GM12878 (cell line): ENCODE results near the gene ANKRD65. TPM values are rescaled to one million over a fixed set of nuclear protein-coding genes. Genes with fewer than 3 reads are reported as not detected.

Experiments
- ATAC-seq: fragments of 200-7000 bp; cut with Tn5 transposase; 3 replicates; pipeline ENCODE4 v1.9.1; 2020; ENCODE audit warnings: mild to moderate bottlenecking, moderate library complexity
- BruUV-seq: library from RNA; stranded (reverse); fragments of 400-500 nt; replicated peaks from 2 replicates; lab custom pipeline; 2021; lab: Mats Ljungman, UMichigan
- CTCF ChIA-PET: fragments of 300-600 bp; sonication (Branson Sonifier 250); formaldehyde crosslinking; extraction: SDS; loops from one replicate; lab custom pipeline; 2021; ENCODE audit warnings: inconsistent platforms; lab: Yijun Ruan, JAX
- POLR2A ChIA-PET: fragments of 350-600 bp; formaldehyde crosslinking; extraction: SDS; loops from one replicate; lab custom pipeline; 2021; ENCODE audit warnings: inconsistent platforms; lab: Charles Lee
- RAD21 ChIA-PET: fragments of 300-600 bp; sonication (Branson Sonifier 250); formaldehyde crosslinking; loops from one replicate; lab custom pipeline; 2023; ENCODE audit warnings: antibody characterized with exemption; ENCODE audit not compliant: unreplicated experiment; lab: Charles Lee
- SMC1A ChIA-PET: fragments of 300-600 bp; sonication (Branson Sonifier 250); formaldehyde crosslinking; loops from one replicate; lab custom pipeline; 2023; ENCODE audit not compliant: unreplicated experiment, uncharacterized antibody; lab: Charles Lee
- DNase-seq: peaks from one replicate; pipeline ENCODE4 v3.0.0-alpha.2; 2011; ENCODE audit warnings: low read depth, low spot score
- FAIRE-seq: peaks from 3 replicates; lab custom pipeline; 2011; peaks lifted over from hg19 to GRCh38; lab: Jason Lieb, UNC
- H2AFZ ChIP-seq: 2 replicates; pipeline ENCODE4 v1.6.0; 2011; ENCODE audit warnings: low read depth, low read length, control low read depth; ENCODE audit not compliant: control insufficient read depth
- H3K27ac ChIP-seq: 2 replicates; pipeline ENCODE4 v1.5.1; 2011; ENCODE audit warnings: control low read depth; ENCODE audit not compliant: control insufficient read depth, insufficient read depth
- H3K27me3 ChIP-seq, 2 experiments: replicated peaks in 1 of 2; 2 replicates each; pipeline versions ENCODE4 v1.6.0 to v1.6.1; 2011; ENCODE audit warnings: low read length in 1 of 2; ENCODE audit not compliant: control insufficient read depth in 2 of 2, insufficient read depth in 2 of 2
- H3K36me3 ChIP-seq, 2 experiments: 2 replicates each; pipeline ENCODE4 v1.5.1; 2011; ENCODE audit warnings: low read length in 1 of 2; ENCODE audit not compliant: control insufficient read depth in 2 of 2, insufficient read depth in 2 of 2
- H3K4me1 ChIP-seq: 2 replicates; pipeline ENCODE4 v1.6.1; 2011; ENCODE audit warnings: mild to moderate bottlenecking, low read length, moderate library complexity, mixed read lengths; ENCODE audit not compliant: control insufficient read depth, insufficient read depth
- H3K4me2 ChIP-seq: 2 replicates; pipeline ENCODE4 v1.6.0; 2011; ENCODE audit warnings: control low read depth; ENCODE audit not compliant: control insufficient read depth, insufficient read depth
- H3K4me3 ChIP-seq: fragments of 200-600 bp; sonication (generic); 2 replicates; pipeline ENCODE4 v1.5.1; 2016
- H3K79me2 ChIP-seq: 2 replicates; pipeline ENCODE4 v1.6.0; 2011; ENCODE audit warnings: low read length; ENCODE audit not compliant: control insufficient read depth, insufficient read depth
- H3K9ac ChIP-seq: 2 replicates; pipeline ENCODE4 v1.8.0; 2011; ENCODE audit warnings: low read length, control low read depth, mixed read lengths; ENCODE audit not compliant: control insufficient read depth, insufficient read depth
- H3K9me3 ChIP-seq: replicated peaks from 3 replicates; pipeline ENCODE4 v1.5.1; 2011; ENCODE audit warnings: mild to moderate bottlenecking, low read length; ENCODE audit not compliant: control insufficient read depth, insufficient read depth
- H4K20me1 ChIP-seq: 2 replicates; pipeline ENCODE4 v1.6.0; 2011; ENCODE audit not compliant: control insufficient read depth, insufficient read depth
- BHLHE40 ChIP-seq, 2 experiments: fragments of 450-650 bp in 1 of 2; IDR thresholded peaks; 2 replicates each; pipeline ENCODE4 v1.6.1; 2011 to 2017; ENCODE audit warnings: low read depth in 2 of 2, borderline replicate concordance in 1 of 2, improper control_type of control experiment in 1 of 2, low read length in 1 of 2, mild to moderate bottlenecking in 1 of 2
- CTCF ChIP-seq, 3 experiments: IDR thresholded peaks in 2 of 3; conservative IDR thresholded peaks in 1 of 3; 2 replicates each; pipeline ENCODE4 v1.5.1; 2011; ENCODE audit warnings: low read depth in 3 of 3, low read length in 3 of 3, mild to moderate bottlenecking in 3 of 3, control low read depth in 2 of 3, moderate library complexity in 2 of 3, inconsistent platforms in 1 of 3, mixed read lengths in 1 of 3; ENCODE audit not compliant: control insufficient read depth in 2 of 3, insufficient read depth in 1 of 3; ENCODE audit errors: extremely low read depth in 1 of 3
- EP300 ChIP-seq, 2 experiments: fragments of 150-350 bp in 1 of 2; IDR thresholded peaks; 2 replicates each; pipeline ENCODE4 v1.6.1; 2011 to 2012; ENCODE audit warnings: low read depth in 2 of 2, low read length in 2 of 2, borderline replicate concordance in 1 of 2, improper control_type of control experiment in 1 of 2, inconsistent platforms in 1 of 2; ENCODE audit not compliant: control insufficient read depth in 1 of 2
- GATAD2B ChIP-seq: fragments of 450-650 bp; conservative IDR thresholded peaks from 2 replicates; pipeline ENCODE4 v1.6.1; 2017; ENCODE audit warnings: low read depth, mild to moderate bottlenecking, moderate library complexity
- HCFC1 ChIP-seq: fragments of 150-350 bp; IDR thresholded peaks from 2 replicates; pipeline ENCODE4 v1.6.1; 2014; ENCODE audit warnings: low read length
- HDGF ChIP-seq: fragments of 450-650 bp; IDR thresholded peaks from 2 replicates; pipeline ENCODE4 v1.6.1; 2016; ENCODE audit warnings: antibody characterized with exemption
- IKZF1 ChIP-seq: fragments of 450-650 bp; conservative IDR thresholded peaks from 2 replicates; pipeline ENCODE4 v1.6.1; 2017; ENCODE audit warnings: antibody characterized with exemption, mild to moderate bottlenecking
- LARP7 ChIP-seq: fragments of 450-650 bp; IDR thresholded peaks from 2 replicates; pipeline ENCODE4 v1.6.1; 2017; ENCODE audit warnings: mild to moderate bottlenecking
- MEF2B ChIP-seq: fragments of 450-650 bp; IDR thresholded peaks from 2 replicates; pipeline ENCODE4 v1.6.1; 2018; ENCODE audit warnings: mild to moderate bottlenecking, moderate library complexity; ENCODE audit not compliant: partially characterized antibody, poor library complexity, severe bottlenecking
- MTA2 ChIP-seq: fragments of 450-650 bp; IDR thresholded peaks from 2 replicates; pipeline ENCODE4 v1.6.1; 2016; ENCODE audit warnings: low read depth, mild to moderate bottlenecking, moderate library complexity
- NR2C1 ChIP-seq: fragments of 450-650 bp; IDR thresholded peaks from 2 replicates; pipeline ENCODE4 v1.6.1; 2017; ENCODE audit warnings: antibody characterized with exemption, mild to moderate bottlenecking, moderate library complexity
- NR2C2 ChIP-seq: IDR thresholded peaks from 2 replicates; pipeline ENCODE4 v1.6.1; 2011; ENCODE audit warnings: borderline replicate concordance, low read depth; ENCODE audit not compliant: control insufficient read depth, insufficient read length
- NR2F1 ChIP-seq: fragments of 450-650 bp; conservative IDR thresholded peaks from 2 replicates; pipeline ENCODE4 v1.6.1; 2017; ENCODE audit warnings: mild to moderate bottlenecking
- POLR2A ChIP-seq: IDR thresholded peaks from 2 replicates; pipeline ENCODE4 v1.6.1; 2011; ENCODE audit warnings: low read depth, mild to moderate bottlenecking, low read length
- RB1 ChIP-seq: fragments of 450-650 bp; formaldehyde crosslinking; IDR thresholded peaks from 2 replicates; pipeline ENCODE4 v1.6.1; 2017; ENCODE audit warnings: mild to moderate bottlenecking, borderline replicate concordance
- RCOR1 ChIP-seq: conservative IDR thresholded peaks from 2 replicates; pipeline ENCODE4 v1.6.1; 2012; ENCODE audit warnings: low read depth, low read length, improper control_type of control experiment
- SMARCA5 ChIP-seq: fragments of 450-650 bp; IDR thresholded peaks from 2 replicates; pipeline ENCODE4 v1.6.1; 2017; ENCODE audit warnings: mild to moderate bottlenecking
- SMC3 ChIP-seq: IDR thresholded peaks from 2 replicates; pipeline ENCODE4 v1.6.1; 2011; ENCODE audit warnings: low read length, improper control_type of control experiment, borderline replicate concordance
- SRF ChIP-seq, 2 experiments: IDR thresholded peaks; 2 replicates each; pipeline ENCODE4 v1.6.1; 2011; ENCODE audit warnings: low read depth in 2 of 2, low read length in 2 of 2, mild to moderate bottlenecking in 1 of 2, moderate library complexity in 1 of 2
- YY1 ChIP-seq: IDR thresholded peaks from 2 replicates; pipeline ENCODE4 v1.6.1; 2011; ENCODE audit warnings: low read depth, mild to moderate bottlenecking, low read length
- ZNF217 ChIP-seq: fragments of 450-650 bp; IDR thresholded peaks from 2 replicates; pipeline ENCODE4 v1.6.1; 2017; ENCODE audit warnings: antibody characterized with exemption, mild to moderate bottlenecking
- WGBS: methylation state at CpG from one replicate; pipeline ENCODE4 v1.1.6; 2016; ENCODE audit warnings: low lambda C conversion rate; ENCODE audit not compliant: insufficient replicate concordance, insufficient coverage; ENCODE audit errors: missing lambda C conversion rate; 5-methylcytosine and 5-hydroxymethylcytosine counted together
- in situ Hi-C: fragments of 300-500 bp; cut with MboI; formaldehyde crosslinking; loops from 9 replicates; pipeline ENCODE4 v1.14.3; 2018; ENCODE audit warnings: mixed read lengths
- intact Hi-C: fragments of 100-400 bp; cut with micrococcal nuclease; formaldehyde crosslinking; loops from one replicate; pipeline ENCODE4 v1.14.2; 2022; ENCODE audit not compliant: unreplicated experiment
- polyA plus RNA-seq, 11 experiments: library from polyadenylated mRNA; depleted of rRNA in 4 of 11; unstranded in 6 of 11; stranded (reverse) in 5 of 11; fragments of >200 nt; fragmentation: Nextera tagmentation in 4 of 11; fragmentation: Illumina TruSeq in 1 of 11; extraction: Ambion mirVana in 4 of 11; extraction: Trizol in 1 of 11; gene quantifications; 1 replicate in 1 of 11; 2 replicates in 10 of 11; pipeline versions ENCODE4 v1.2.1 to v1.2.3, GENCODE V29; 2011 to 2016; ENCODE audit warnings: inconsistent platforms in 2 of 11, missing spikeins in 2 of 11, low read depth in 1 of 11
- total RNA-seq, 4 experiments: library from RNA; depleted of rRNA in 3 of 4; stranded (reverse); fragments of >200 nt in 3 of 4; fragmentation: Illumina TruSeq in 1 of 4; extraction: Trizol in 1 of 4; gene quantifications; 2 replicates each; pipeline versions ENCODE4 v1.2.1 to v1.2.3, GENCODE V29; 2013 to 2021

ANKRD65 gene
- total and polyA plus RNA-seq, 10 of the 15 experiments (the other 5 are each of a cell fraction or from before 2014, with no cell fraction given): 0.05 to 2.8 (median 0.37) TPM

GRCh38 chr1:1437904-1438376 is 16.9 kb upstream of the ANKRD65 start:
- in situ Hi-C loops (no loop called here), intact Hi-C loops (no loop called here)
- Histone ChIP-seq H3K4me2 (peak overlapping the region; percentile 25; the same call in 1 of the 2 replicates), H3K36me3 (no peaks in the 10 kb centered on the region), H2AFZ (no peak overlapping the region; the same call in 1 of the 2 replicates), H3K4me1 (peaks cover 26% of the 10 kb centered on the region), H3K9ac (no peak overlapping the region; the same call in 1 of the 2 replicates), H3K27ac (no peak overlapping the region), H3K79me2 (no peaks in the 10 kb centered on the region), H3K4me3 (no peak overlapping the region), H3K27me3 (peaks cover 0 to 11% of the 10 kb centered on the region in 2 experiments; a peak in 3 of 4 replicates), H3K9me3 (no peaks in the 10 kb centered on the region), H4K20me1 (no peaks in the 10 kb centered on the region)
- 33% methylated on average over 11 of the region's 11 CpGs for WGBS
- FAIRE-seq: no peak
- ChIA-PET CTCF (interaction anchor here (1.0 to 2.3 kb wide), 12 partner anchors 9 to 90 kb away, joined by 3 to 15 read pairs (median 6); partner anchors contain the start of gene AURKAIP1), POLR2A (interaction anchor here (0.6 to 1.7 kb wide), 8 partner anchors 16 to 329 kb away, joined by 3 to 10 read pairs (median 4); partner anchors contain the start of gene CCNL2), SMC1A (interaction anchor here (0.9 to 1.3 kb wide), 5 partner anchors 23 to 64 kb away, joined by 3 to 4 read pairs (median 3); no protein-coding TSS in a partner anchor), RAD21 (interaction anchor here (0.8 to 2.0 kb wide), 9 partner anchors 16 to 66 kb away, joined by 3 to 8 read pairs (median 4); partner anchors contain the start of genes AURKAIP1 and MRPL20)
- ATAC-seq: peak; percentile 85
- DNase-seq: peak; percentile 42
- no TSS peak for BruUV-seq
- no peak for TF ChIP-seq YY1
- TF ChIP-seq BHLHE40 (IDR thresholded peaks at IDR 0.05; ENCODE audit: borderline replicate concordance in 1 of 2, low read depth in 2 of 2, low read length in 1 of 2): peak in 1 of 2 experiments; percentile 34; a peak in 2 of 4 replicates
- TF ChIP-seq HCFC1: no peak
- no peak for TF ChIP-seq SRF (IDR thresholded peaks at IDR 0.05; ENCODE audit: low read depth in 2 of 2, low read length in 2 of 2)
- TF ChIP-seq LARP7: no peak; the same call in 1 of the 2 replicates
- TF ChIP-seq RCOR1: no peak
- peak; percentile 74; the same call in 1 of the 2 replicates for TF ChIP-seq RB1
- TF ChIP-seq NR2C1: peak; percentile 45; the same call in 1 of the 2 replicates
- TF ChIP-seq NR2C2: no peak
- peak; percentile 99 for TF ChIP-seq MEF2B
- TF ChIP-seq POLR2A: no peak
- 0 out of 2 replicates have a peak, but pooled peaks have one; percentile 44 for TF ChIP-seq MTA2
- 0 out of 2 replicates have a peak, but pooled peaks have one; percentile 43 for TF ChIP-seq HDGF
- TF ChIP-seq EP300 (IDR thresholded peaks at IDR 0.05; ENCODE audit: borderline replicate concordance in 1 of 2, control insufficient read depth in 1 of 2, low read depth in 2 of 2, low read length in 2 of 2): 0 out of 4 replicates have a peak, but pooled peaks of 1 of the 2 experiments have one; percentile 27
- TF ChIP-seq CTCF (IDR thresholded peaks at IDR 0.05 in 2 of 3, conservative IDR thresholded peaks at IDR 0.05 in 1 of 3; ENCODE audit: control insufficient read depth in 2 of 3, extremely low read depth in 1 of 3, insufficient read depth in 1 of 3, low read depth in 3 of 3, low read length in 3 of 3): peak in 2 of 3 experiments; percentile 28 to 30; a peak in 1 of 6 replicates
- 0 out of 2 replicates have a peak, but pooled peaks have one; percentile 22 for TF ChIP-seq SMARCA5
- peak; percentile 1; the same call in 1 of the 2 replicates for TF ChIP-seq SMC3
- no peak for TF ChIP-seq ZNF217
- TF ChIP-seq GATAD2B: peak; percentile 69
- TF ChIP-seq NR2F1: peak; percentile 94
- TF ChIP-seq IKZF1: peak; percentile 57
